GDM1 (cell line): ENCODE results near the gene KLF6.

Source experiments
- DNase-seq: peaks from one replicate; lab custom pipeline; 2025; lab: John Stamatoyannopoulos, UW

Gene KLF6

DNA sequence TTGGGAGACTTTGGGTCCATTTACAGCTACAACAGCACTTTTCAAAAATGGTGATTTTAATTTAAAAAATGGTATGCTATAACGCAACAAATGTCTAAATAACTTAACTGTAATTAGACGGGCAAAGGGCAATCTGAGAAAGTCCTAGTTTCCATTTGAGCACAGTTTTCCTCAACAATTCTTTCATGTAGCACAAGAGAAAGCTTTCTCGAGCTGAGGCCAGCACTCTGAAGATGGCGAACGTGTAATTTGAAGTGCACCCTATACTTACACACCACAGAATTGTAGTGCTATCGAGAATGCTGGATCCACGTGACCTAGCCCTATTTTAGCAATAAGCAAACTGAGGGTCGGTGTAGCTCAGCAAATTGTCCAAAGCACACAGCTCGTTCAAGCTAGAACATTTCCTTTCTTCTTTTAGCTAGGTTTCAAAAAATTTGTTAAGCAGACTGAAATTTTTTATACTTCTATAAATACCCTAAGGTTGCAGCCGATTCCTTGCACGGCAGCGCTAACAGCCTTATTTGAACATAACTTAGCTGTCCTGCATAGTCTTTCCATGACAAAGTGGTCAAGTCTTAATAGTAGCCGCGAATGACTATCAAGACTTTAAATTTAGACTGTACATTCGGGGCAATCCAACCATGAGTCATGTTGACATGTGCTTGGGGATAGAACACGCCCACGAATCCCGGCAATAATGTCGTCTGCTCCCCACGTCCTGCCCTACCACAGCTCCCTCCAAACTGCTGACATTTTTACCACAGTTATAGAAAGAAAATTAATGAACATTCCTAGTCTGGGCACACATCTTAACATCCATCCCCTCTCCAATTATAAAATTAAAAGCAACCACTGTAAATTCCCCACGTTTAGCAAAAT, 10.0 kb downstream of the KLF6 start:
- no peak for DNase-seq

- no peak for DNase-seq
These were observed 10.8 kb downstream of the KLF6 start for GRCh38 chr10:3774018-3774813.

DNA sequence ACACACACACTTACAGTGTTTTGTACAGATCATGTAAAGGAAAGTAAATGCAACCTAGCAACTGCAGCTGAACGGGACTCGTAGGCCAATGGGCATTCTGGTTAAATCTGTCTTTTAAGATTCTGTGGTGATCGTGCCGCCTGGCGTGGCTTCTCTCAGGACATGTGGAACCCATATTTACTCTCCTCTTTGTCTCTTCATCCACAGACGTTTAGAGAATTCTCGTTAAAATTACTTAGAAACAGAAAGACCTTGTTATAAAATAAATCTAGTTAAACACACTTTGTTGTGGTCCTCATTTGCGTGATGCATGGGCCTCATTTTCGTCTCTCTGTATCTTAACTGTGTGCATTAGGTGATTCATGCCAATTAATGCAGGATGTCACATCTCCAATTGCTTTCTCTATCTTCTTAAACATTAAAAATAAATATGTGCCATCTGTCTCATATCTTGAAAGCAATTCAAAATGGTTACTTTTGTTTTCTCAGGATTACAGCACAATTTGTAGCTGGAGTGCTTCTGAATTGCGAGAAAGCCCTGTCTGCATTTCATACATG, 11.5 kb downstream of the KLF6 start:
- no peak for DNase-seq

DNA sequence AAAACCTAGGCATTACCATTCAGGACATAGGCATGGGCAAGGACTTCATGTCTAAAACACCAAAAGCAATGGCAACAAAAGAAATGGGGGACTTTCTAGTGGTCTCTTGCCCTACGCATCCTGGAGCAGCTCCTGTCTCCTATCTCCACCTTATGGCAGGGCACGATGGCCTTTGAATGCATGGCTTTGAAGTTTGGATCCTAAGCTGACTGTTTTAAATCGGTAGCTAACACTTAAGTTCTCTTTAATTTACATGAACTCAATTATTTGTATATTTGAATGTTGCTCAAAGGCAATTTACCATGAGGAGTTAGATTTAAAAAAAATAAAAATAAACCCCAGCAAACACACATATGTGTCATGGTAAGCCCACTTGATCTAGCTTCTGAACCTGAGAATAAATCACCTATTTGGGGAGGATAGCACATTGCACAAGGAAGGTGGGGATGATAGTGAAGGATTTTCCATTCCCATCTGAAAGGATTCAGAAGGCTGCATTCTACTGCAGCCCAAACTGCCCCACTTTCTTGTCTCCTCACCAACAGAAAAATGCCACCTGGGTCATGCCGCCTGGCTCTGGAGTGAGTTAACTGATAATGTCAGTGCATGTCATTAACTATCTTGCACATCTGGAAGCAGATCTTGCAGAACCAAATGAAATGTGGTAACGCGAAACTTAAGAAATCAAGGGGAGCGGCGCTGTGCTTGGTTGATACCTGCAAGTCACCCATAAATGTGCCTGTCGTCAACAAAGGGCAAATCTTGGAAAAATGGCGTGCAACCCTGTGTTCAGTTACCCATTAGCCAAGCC, 12.4 kb downstream of the KLF6 start:
- DNase-seq: no peak

GRCh38 chr10:3770611-3771110, 14.3 kb downstream of the KLF6 start:
- no peak for DNase-seq

GRCh38 chr10:3769556-3769955, 15.5 kb downstream of the KLF6 start:
- DNase-seq: no peak

DNA sequence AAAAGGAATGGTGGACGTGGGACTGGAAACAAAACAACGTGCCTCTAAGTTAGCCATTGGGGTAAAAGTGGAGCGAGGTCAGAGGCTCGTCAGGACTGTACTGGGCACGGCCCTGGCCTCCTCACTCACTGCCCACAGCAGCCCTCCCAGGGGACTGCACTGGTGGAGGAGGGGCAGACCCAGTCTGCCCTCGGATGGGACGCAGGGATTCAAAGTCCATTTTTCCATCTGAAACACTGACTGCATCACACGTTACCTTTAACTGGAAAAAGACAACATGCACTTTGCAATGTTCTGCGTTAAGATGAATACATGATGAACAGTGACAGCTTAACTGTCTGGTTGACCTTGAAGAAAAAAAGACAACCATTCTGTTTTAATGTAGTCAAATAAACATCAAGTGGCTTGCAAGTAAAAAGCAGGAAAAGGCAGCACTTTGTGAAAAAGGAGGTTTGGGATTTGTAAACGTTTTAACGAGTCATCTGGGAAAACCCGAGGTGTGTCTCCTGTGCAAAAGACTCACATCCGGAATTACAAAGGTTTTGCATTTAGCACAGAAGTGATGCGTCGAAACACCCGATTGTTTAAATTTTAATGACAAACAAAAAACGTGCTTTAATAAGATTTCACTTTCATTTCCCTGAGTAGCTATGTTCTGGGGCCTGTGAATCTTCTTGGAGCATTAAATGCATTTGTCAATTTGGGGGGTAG, 18.8 kb downstream of the KLF6 start:
- DNase-seq: no peak

- peak; percentile 41 for DNase-seq
These were observed 19.9 kb downstream of the KLF6 start for GRCh38 chr10:3765146-3765545.

- DNase-seq: no peak
These were observed 20.3 kb downstream of the KLF6 start for GRCh38 chr10:3764626-3765112.

DNA sequence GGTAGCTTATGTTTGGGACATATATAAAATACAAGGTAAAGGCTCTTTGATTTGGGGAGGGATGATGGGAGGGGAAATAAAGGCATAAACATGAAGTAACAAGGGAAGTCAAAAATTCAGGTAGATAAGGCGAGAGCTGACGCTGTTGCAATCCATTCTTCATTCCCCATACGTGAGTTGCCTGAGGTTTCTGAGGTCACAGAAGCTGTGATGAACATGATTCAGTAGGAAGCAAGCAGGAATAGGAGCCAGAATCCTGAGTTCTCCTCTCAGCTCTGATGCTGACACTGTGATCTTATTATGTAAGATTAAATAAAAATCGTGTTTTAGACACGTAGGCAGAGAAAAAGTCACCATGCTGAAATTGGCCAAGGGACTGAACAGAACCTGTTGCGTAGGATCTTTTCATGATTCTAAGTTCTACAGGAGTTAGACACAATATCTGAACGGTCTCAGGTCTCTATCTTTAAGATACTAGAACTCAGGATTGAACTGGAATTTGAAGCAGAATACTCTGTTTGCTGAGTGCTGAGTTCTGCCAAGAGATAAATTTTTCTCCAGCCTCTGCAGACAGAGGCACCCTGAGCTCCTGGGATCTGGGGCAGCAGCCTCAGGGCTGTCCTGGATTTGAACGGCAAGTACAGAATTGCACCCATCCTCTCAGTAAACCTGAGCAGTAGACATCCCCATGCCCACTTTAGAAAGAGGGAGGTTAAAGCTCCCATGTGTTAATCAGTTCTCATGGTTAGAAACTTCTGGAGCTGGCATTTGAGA, 21.0 kb downstream of the KLF6 start:
- no peak for DNase-seq

GRCh38 chr10:3763035-3763456, 22.0 kb downstream of the KLF6 start:
- no peak for DNase-seq

DNA sequence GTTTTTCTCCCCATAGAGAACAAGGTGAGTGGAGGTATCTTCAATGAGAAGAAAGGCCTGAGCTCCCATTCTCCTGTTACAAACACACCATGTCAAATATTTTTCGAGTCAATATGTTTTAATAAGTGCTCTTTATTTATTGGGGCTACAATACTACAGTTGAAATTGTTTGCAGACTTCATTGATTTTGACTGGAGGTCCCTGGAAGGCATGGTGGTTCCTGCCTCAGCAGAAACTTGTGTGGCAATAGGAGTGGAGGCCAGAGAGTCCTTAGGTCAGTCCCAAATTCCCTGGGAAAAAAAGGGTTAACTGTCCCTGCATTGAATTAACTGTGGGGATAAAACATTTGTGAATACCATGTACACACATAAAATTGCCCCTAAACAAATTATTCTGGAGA, 22.7 kb downstream of the KLF6 start:
- no peak for DNase-seq

- DNase-seq: no peak
These were observed 23.1 kb downstream of the KLF6 start for GRCh38 chr10:3761904-3762303.

- no peak for DNase-seq
These were observed 23.9 kb downstream of the KLF6 start for GRCh38 chr10:3761021-3761686.

DNA sequence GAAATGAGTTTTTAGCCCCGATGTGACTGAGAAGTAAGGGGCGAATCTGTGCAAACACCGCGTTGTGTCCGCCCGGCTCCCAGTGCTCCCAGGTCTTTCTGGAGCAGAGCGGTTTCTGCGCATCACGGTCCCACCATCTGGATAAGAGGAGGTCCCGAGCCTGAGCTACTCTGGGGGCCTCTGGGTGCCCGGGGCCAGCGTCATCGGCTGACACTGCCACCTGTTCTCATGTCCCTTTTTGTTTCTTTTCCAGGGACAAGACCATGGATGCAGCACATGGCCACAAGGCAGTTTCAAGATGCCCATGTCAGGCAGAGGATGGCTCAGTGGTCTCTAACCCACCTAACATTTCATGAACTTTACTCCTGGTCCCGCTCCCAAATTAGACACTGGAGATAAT, 24.9 kb downstream of the KLF6 start:
- no peak for DNase-seq

GRCh38 chr10:3759397-3759796, 25.6 kb downstream of the KLF6 start:
- no peak for DNase-seq

DNA sequence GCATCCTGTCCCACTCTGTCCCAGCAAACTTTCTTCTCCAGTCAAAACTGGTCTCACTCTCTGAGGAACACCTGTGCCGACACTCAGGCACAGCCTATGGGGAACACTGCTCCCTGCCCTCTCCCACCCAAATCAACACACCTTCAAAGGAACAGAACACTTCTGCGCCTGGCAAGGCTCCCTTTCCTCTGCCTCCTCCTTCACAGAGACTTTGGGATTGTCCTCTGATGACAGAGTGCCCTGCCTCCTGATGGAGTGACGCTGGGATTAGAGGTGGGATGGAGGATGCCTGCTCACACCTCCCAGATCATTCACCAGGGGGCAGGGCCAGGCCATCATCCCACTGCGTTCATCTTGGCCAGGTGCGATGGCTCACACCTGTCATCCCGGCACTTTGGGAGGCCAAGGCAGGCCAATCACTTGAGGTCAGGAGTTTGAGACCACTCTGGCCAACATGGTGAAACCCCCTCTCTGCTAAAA, 26.5 kb downstream of the KLF6 start:
- no peak for DNase-seq

DNA sequence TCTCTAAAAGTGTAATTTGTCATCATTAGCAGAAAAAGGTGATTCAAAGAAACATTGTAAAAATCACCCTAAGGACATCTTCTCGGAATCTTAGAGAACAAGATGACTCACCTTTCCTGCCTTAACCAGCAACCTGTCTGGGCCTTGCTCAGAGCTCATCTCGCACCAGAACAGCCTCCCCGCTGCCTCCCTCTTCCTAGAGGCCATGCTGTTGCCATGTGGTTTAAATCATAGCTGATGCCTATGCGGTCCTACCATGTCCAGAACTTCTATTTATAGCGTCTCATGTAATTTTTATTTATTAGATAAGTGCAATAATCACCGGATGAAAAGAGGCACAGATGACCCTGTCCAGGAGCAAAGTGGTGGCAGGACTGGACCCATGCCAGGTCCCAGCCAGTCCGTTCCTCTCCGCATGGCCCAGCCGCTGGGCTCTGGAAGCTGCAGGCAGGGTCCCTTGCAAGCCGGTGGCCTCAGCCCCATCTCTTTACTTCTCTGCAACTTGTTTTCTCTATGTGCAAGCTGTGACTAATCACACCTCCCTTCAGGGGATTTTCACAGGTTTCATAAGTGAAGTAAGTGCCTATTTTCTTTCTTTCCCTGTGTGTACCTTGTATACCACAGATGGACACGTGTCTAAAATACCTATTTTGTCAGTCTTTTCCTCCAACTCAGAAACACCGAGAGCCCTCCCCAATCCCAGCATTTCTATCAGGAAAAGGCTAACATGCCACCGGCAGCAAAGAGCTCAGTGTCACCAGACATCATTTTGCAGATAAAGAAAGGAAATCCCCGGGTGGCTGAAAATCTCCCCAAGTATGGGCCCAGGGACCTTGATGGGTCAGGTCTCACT, 27.1 kb downstream of the KLF6 start:
- DNase-seq: no peak

GRCh38 chr10:3757250-3757637, 27.8 kb downstream of the KLF6 start:
- no peak for DNase-seq
